ENCODE data around the gene ALMS1.

The ALMS1 gene

DNA sequence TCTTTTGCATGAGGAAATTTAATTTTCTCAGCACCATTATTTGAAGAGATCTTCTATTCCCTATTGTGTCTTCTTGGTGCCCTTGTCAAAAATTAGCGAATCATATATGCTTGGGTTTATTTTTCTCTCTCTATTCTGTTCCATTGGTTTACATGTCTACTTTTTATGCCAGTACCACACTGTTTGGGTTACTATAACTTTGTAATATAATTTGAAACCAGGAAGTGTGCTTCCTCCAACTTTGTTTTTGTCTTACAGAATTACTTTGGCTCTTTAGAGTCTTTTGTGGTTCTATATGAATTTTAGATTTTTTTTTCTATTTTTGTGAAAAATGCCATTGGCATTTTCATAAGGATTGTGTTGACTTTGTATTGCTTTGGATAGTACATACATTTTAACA lies 17.6 kb downstream of the ALMS1 start:
- peaks cover 20% of the 10 kb centered on the region for H3K9me3 ChIP-seq (ENCODE audit: insufficient read depth, low read length, severe bottlenecking)
- no peak overlapping the region for H3K9ac ChIP-seq (ENCODE audit: low read depth, low read length)
- H2AFZ ChIP-seq (ENCODE audit: low read depth, low read length), result no peak overlapping the region
- H3K27me3 ChIP-seq (ENCODE audit: insufficient read depth, low read length, poor library complexity), result no peaks in the 10 kb centered on the region
- no peak overlapping the region for H3K4me3 ChIP-seq (ENCODE audit: low read depth in 1 of 2, low read length in 2 of 2)
- no peaks in the 10 kb centered on the region for H3K4me1 ChIP-seq (ENCODE audit: insufficient read depth, low read length)
- peaks cover 4% of the 10 kb centered on the region; the same call in 1 of the 2 replicates for H4K20me1 ChIP-seq (ENCODE audit: insufficient read depth, low read length)
- peaks cover 97% of the 10 kb centered on the region for H3K79me2 ChIP-seq (ENCODE audit: insufficient read depth, low read length)
- DNase-seq (no peak), ATAC-seq (ENCODE audit: insufficient read depth, low read depth) (no peak)
- no peak overlapping the region for H3K27ac ChIP-seq (ENCODE audit: low read length)
- TF ChIP-seq, protein P1, sequence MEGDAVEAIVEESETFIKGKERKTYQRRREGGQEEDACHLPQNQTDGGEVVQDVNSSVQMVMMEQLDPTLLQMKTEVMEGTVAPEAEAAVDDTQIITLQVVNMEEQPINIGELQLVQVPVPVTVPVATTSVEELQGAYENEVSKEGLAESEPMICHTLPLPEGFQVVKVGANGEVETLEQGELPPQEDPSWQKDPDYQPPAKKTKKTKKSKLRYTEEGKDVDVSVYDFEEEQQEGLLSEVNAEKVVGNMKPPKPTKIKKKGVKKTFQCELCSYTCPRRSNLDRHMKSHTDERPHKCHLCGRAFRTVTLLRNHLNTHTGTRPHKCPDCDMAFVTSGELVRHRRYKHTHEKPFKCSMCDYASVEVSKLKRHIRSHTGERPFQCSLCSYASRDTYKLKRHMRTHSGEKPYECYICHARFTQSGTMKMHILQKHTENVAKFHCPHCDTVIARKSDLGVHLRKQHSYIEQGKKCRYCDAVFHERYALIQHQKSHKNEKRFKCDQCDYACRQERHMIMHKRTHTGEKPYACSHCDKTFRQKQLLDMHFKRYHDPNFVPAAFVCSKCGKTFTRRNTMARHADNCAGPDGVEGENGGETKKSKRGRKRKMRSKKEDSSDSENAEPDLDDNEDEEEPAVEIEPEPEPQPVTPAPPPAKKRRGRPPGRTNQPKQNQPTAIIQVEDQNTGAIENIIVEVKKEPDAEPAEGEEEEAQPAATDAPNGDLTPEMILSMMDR (IDR thresholded peaks at IDR 0.05; ENCODE audit: borderline replicate concordance, extremely low read depth, low read length, poor library complexity, severe bottlenecking), result no peak
- no peak for TF ChIP-seq EZH2 (IDR thresholded peaks at IDR 0.05; ENCODE audit: borderline replicate concordance, low read depth, low read length, severe bottlenecking)
- H3K36me3 ChIP-seq (ENCODE audit: insufficient read depth, low read length), result peaks cover 53% of the 10 kb centered on the region
- no peak overlapping the region for H3K4me2 ChIP-seq (ENCODE audit: insufficient read depth, low read length)

DNA sequence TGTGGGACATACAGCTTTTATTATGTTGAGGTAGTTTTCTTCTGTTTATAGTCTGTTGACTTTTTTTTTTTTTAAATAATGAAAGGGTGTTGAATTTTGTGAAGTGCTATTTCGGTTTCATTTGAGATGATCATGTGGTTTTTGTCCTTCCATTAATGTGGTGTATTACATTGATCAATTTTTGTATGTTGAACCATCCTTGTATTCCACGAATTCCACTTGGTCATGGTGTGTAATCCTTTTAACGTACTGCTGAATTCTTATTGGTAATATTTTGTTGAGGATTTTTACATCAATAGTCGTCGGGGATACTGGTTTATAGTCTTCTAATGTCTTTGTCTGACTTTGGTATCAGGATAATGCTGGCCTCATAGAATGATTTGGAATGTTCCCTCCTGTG lies 18.8 kb downstream of the ALMS1 start:
- H3K9me3 ChIP-seq (ENCODE audit: insufficient read depth, low read length, severe bottlenecking), result peaks cover 17% of the 10 kb centered on the region
- H3K9ac ChIP-seq (ENCODE audit: low read depth, low read length), result no peak overlapping the region

DNA sequence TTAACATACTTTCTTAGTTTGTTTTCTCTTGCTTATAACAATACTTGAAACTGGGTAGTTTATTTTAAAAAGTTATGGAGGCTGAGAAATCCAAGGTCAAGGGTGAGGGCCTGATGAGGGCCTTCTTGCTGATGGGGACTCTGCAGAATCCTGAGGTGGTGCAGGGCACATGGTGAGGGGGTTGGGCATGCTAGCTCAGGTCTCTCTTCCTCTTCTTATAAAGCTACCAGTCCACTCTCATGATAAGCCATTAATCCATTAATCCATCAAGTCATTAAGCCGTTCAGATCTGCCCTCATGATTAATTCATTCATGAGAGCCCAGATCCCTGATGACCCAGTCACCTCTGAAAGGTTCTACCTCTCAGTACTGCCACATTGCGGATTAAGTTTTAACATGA lies 21.4 kb downstream of the ALMS1 start:
- ATAC-seq (ENCODE audit: insufficient read depth, low read depth), result no peak
- no peak overlapping the region for H3K4me3 ChIP-seq (ENCODE audit: low read depth in 1 of 2, low read length in 2 of 2)
- peaks cover 88% of the 10 kb centered on the region for H3K79me2 ChIP-seq (ENCODE audit: insufficient read depth, low read length)
- peaks cover 14% of the 10 kb centered on the region for H3K9me3 ChIP-seq (ENCODE audit: insufficient read depth, low read length, severe bottlenecking)
- TF ChIP-seq, protein P1 (IDR thresholded peaks at IDR 0.05; ENCODE audit: borderline replicate concordance, extremely low read depth, low read length, poor library complexity, severe bottlenecking), result no peak
- no peak for TF ChIP-seq EZH2 (IDR thresholded peaks at IDR 0.05; ENCODE audit: borderline replicate concordance, low read depth, low read length, severe bottlenecking)
- DNase-seq, result no peak
- H3K27me3 ChIP-seq (ENCODE audit: insufficient read depth, low read length, poor library complexity), result no peaks in the 10 kb centered on the region
- no peaks in the 10 kb centered on the region for H3K4me1 ChIP-seq (ENCODE audit: insufficient read depth, low read length)
- peaks cover 5% of the 10 kb centered on the region; the same call in 1 of the 2 replicates for H4K20me1 ChIP-seq (ENCODE audit: insufficient read depth, low read length)
- H3K36me3 ChIP-seq (ENCODE audit: insufficient read depth, low read length), result peaks cover 33% of the 10 kb centered on the region
- H3K4me2 ChIP-seq (ENCODE audit: insufficient read depth, low read length), result no peak overlapping the region
- H3K27ac ChIP-seq (ENCODE audit: low read length), result no peak overlapping the region
- no peak overlapping the region for H3K9ac ChIP-seq (ENCODE audit: low read depth, low read length)
- no peak overlapping the region for H2AFZ ChIP-seq (ENCODE audit: low read depth, low read length)

More for the DNA sequence above, 18.8 kb downstream of the ALMS1 start:
- no peak overlapping the region for H3K4me2 ChIP-seq (ENCODE audit: insufficient read depth, low read length)
- H3K79me2 ChIP-seq (ENCODE audit: insufficient read depth, low read length), result peaks cover 95% of the 10 kb centered on the region
- no peak for TF ChIP-seq EZH2 (IDR thresholded peaks at IDR 0.05; ENCODE audit: borderline replicate concordance, low read depth, low read length, severe bottlenecking)
- TF ChIP-seq, protein P1 (IDR thresholded peaks at IDR 0.05; ENCODE audit: borderline replicate concordance, extremely low read depth, low read length, poor library complexity, severe bottlenecking), result no peak
- DNase-seq, result no peak
- peaks cover 5% of the 10 kb centered on the region; the same call in 1 of the 2 replicates for H4K20me1 ChIP-seq (ENCODE audit: insufficient read depth, low read length)
- no peak overlapping the region for H3K27ac ChIP-seq (ENCODE audit: low read length)
- H3K4me1 ChIP-seq (ENCODE audit: insufficient read depth, low read length), result no peaks in the 10 kb centered on the region
- no peaks in the 10 kb centered on the region for H3K27me3 ChIP-seq (ENCODE audit: insufficient read depth, low read length, poor library complexity)
- no peak overlapping the region for H3K4me3 ChIP-seq (ENCODE audit: low read depth in 1 of 2, low read length in 2 of 2)
- no peak for ATAC-seq (ENCODE audit: insufficient read depth, low read depth)
- H2AFZ ChIP-seq (ENCODE audit: low read depth, low read length), result no peak overlapping the region
- peaks cover 46% of the 10 kb centered on the region for H3K36me3 ChIP-seq (ENCODE audit: insufficient read depth, low read length)

DNA sequence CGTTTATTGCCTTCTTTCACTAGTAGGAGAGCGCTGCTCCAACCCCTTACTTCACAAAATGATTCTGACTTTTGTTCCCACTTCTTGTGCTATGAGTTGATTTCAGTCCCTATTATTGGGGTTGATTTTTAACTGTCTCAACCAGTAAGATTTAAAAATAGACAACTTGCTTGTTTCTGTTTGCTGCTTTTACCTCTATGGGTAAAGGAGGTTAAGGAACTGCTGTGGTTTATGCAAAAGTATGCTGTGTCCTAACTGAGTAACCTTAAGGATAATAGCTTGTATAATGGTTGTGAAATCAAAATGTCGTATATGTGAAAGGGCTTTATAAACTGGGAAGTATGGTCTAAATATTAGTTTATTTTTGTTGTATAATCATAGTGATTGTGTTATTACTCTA lies 22.6 kb downstream of the ALMS1 start:
- DNase-seq, result no peak
- Histone ChIP-seq H3K79me2 (ENCODE audit: insufficient read depth, low read length) (peaks cover 85% of the 10 kb centered on the region), H3K4me3 (ENCODE audit: low read depth in 1 of 2, low read length in 2 of 2) (no peak overlapping the region), H3K4me1 (ENCODE audit: insufficient read depth, low read length) (no peaks in the 10 kb centered on the region), H3K27me3 (ENCODE audit: insufficient read depth, low read length, poor library complexity) (no peaks in the 10 kb centered on the region), H3K27ac (ENCODE audit: low read length) (no peak overlapping the region), H3K9me3 (ENCODE audit: insufficient read depth, low read length, severe bottlenecking) (peaks cover 8% of the 10 kb centered on the region), H4K20me1 (ENCODE audit: insufficient read depth, low read length) (peaks cover 8% of the 10 kb centered on the region; the same call in 1 of the 2 replicates), H3K9ac (ENCODE audit: low read depth, low read length) (no peak overlapping the region), H3K4me2 (ENCODE audit: insufficient read depth, low read length) (no peak overlapping the region), H2AFZ (ENCODE audit: low read depth, low read length) (no peak overlapping the region), H3K36me3 (ENCODE audit: insufficient read depth, low read length) (peaks cover 21% of the 10 kb centered on the region)
- no peak for TF ChIP-seq EZH2 (IDR thresholded peaks at IDR 0.05; ENCODE audit: borderline replicate concordance, low read depth, low read length, severe bottlenecking)
- TF ChIP-seq, protein P1 (IDR thresholded peaks at IDR 0.05; ENCODE audit: borderline replicate concordance, extremely low read depth, low read length, poor library complexity, severe bottlenecking), result no peak
- no peak for ATAC-seq (ENCODE audit: insufficient read depth, low read depth)
